GM21526 (cell line): Measurements from ENCODE around the gene CACNA1H.

Source experiments
- ATAC-seq: cut with Tn5 transposase; IDR thresholded peaks from one replicate; pipeline ENCODE4 v1.9.1; 2021; ENCODE audit warnings: moderate library complexity; ENCODE audit not compliant: unreplicated experiment, low FRiP score

Gene CACNA1H

GRCh38 chr16:1140582-1141162 lies 12.2 kb upstream of the CACNA1H start:
- ATAC-seq: no peak

GRCh38 chr16:1141191-1141590 lies 11.7 kb upstream of the CACNA1H start:
- ATAC-seq: no peak

GRCh38 chr16:1141716-1142115 lies 11.2 kb upstream of the CACNA1H start:
- no peak for ATAC-seq

GRCh38 chr16:1142911-1143310 lies 10.0 kb upstream of the CACNA1H start:
- ATAC-seq: no peak

- no peak for ATAC-seq
Measured at GRCh38 chr16:1143761-1144450, 9.0 kb upstream of the CACNA1H start.

GRCh38 chr16:1144476-1145382 lies 8.2 kb upstream of the CACNA1H start:
- ATAC-seq: no peak

- ATAC-seq: no peak
Measured at GRCh38 chr16:1145383-1146100, 7.4 kb upstream of the CACNA1H start.

GRCh38 chr16:1146409-1146808 lies 6.5 kb upstream of the CACNA1H start:
- no peak for ATAC-seq

GRCh38 chr16:1147027-1147426 lies 5.9 kb upstream of the CACNA1H start:
- ATAC-seq: no peak

- ATAC-seq: no peak
Measured at GRCh38 chr16:1149101-1149636, 3.7 kb upstream of the CACNA1H start.

GRCh38 chr16:1150511-1150982 lies 2.4 kb upstream of the CACNA1H start:
- ATAC-seq: no peak

GRCh38 chr16:1151424-1152122 lies 1.3 kb upstream of the CACNA1H start:
- ATAC-seq: no peak

- ATAC-seq: no peak
Measured at GRCh38 chr16:1152123-1152638, 725 bp upstream of the CACNA1H start.

- no peak for ATAC-seq
Measured at GRCh38 chr16:1153480-1154160, 714 bp downstream of the CACNA1H start.

GRCh38 chr16:1154291-1154886 lies 1.5 kb downstream of the CACNA1H start:
- ATAC-seq: no peak

- ATAC-seq: no peak
Measured at GRCh38 chr16:1154887-1155331, 2.0 kb downstream of the CACNA1H start.

- no peak for ATAC-seq
Measured at GRCh38 chr16:1155353-1156054, 2.6 kb downstream of the CACNA1H start.
